Subcutaneous adipose tissue (tissue), 4 donors: ENCODE data around the gene PALS2. TPM values are rescaled to one million over a fixed set of nuclear protein-coding genes. Genes with fewer than 3 reads are reported as not detected.

ENCODE experiments used
- small RNA-seq: library from RNA; depleted of rRNA; stranded (forward); fragments of <200 nt; gene quantifications from one replicate; pipeline ENCODE3, GENCODE V24; 2016
- total RNA-seq, 4 donors: library from RNA; depleted of rRNA; stranded (reverse); fragments of >200 nt; gene quantifications; one replicate each; pipeline ENCODE4 v1.1.0, GENCODE V29; 2016
- TF ChIP-seq, protein P1 (sequence below): fragments of 450-650 bp; IDR thresholded peaks from one replicate; pipeline ENCODE4 v1.5.1; 2016; ENCODE audit warnings: low read depth, mild to moderate bottlenecking, control low read depth, antibody characterized with exemption, moderate library complexity

Gene PALS2
- total RNA-seq, 4 donors from 2014 or later: 7.3 to 30.8 (median 17.6) TPM

DNA sequence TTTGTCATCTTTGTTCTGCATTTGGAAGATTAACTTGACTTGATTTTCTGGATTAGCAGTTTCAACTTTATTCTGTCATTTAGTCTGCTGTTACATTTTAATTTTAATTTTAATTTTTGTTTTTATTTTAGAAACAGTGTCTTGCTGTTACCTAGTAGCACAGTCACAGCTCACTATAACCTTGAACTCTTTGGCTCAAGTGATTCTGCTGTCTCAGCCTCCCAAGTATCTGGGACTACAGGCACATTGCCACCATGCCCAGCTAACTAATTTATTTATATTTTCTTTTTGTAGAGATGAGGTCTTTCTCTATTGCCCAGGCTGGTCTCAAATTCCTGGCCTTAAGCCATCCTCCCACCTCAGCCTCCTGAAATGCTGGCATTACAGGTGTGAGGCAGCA is 35.3 kb downstream of the PALS2 start:
- TF ChIP-seq, protein P1, sequence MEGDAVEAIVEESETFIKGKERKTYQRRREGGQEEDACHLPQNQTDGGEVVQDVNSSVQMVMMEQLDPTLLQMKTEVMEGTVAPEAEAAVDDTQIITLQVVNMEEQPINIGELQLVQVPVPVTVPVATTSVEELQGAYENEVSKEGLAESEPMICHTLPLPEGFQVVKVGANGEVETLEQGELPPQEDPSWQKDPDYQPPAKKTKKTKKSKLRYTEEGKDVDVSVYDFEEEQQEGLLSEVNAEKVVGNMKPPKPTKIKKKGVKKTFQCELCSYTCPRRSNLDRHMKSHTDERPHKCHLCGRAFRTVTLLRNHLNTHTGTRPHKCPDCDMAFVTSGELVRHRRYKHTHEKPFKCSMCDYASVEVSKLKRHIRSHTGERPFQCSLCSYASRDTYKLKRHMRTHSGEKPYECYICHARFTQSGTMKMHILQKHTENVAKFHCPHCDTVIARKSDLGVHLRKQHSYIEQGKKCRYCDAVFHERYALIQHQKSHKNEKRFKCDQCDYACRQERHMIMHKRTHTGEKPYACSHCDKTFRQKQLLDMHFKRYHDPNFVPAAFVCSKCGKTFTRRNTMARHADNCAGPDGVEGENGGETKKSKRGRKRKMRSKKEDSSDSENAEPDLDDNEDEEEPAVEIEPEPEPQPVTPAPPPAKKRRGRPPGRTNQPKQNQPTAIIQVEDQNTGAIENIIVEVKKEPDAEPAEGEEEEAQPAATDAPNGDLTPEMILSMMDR: no peak

GRCh38 chr7:24609059-24609458 is 35.8 kb downstream of the PALS2 start:
- TF ChIP-seq, protein P1: no peak

DNA sequence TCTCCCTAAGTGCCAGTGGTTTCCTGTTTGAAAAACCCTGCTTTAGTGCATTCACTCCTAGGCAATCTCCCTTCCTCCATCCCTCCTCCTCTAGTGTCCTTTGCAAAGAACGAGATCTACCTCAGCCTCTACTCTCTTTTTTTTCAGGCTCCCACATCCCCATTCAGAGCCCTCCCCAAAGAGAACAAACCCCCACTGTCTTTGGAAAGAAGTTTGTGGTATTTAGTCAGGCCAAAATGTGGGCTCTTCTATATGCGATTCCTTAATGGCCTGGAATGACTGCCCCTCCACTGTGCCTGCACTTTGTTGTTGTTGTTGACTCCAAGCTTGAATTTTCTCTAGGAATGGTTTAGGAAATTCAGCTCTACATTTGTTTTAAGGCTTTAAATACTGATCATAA is 36.3 kb downstream of the PALS2 start:
- TF ChIP-seq, protein P1: no peak

DNA sequence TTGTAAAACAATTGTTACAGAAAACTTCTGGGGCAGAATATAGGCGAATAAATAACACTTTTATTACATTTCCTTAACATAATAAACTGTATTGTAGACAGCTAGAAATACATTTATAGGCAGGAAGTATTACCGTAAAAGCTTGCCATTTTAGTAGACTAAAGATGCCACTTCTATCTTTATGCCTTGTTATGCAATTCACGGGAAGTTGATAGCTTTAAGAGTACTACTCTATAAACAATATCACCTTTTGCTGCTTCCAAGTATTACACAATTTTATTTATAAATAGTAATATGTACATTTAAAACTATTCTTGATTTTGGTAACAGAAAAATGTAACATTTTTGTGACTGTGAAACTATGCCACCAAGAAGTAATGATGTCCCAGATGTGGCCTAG is 37.9 kb downstream of the PALS2 start:
- TF ChIP-seq, protein P1: no peak

- TF ChIP-seq, protein P1: no peak
Observed at GRCh38 chr7:24617957-24618616, 44.8 kb downstream of the PALS2 start.

- TF ChIP-seq, protein P1: no peak
Observed at GRCh38 chr7:24619978-24620377, 46.7 kb downstream of the PALS2 start.

GRCh38 chr7:24622646-24623182 is 49.5 kb downstream of the PALS2 start:
- TF ChIP-seq, protein P1: no peak

Small RNA genes within 50 kb of the gene (small RNA-seq; reads per million reads assigned to genes)
- gene RNU6-1103P (not detected), gene SUMO2P14 (not detected)

Other genes with a start within 250 kb of the PALS2 start
- 10 to 100 TPM in 3 of 4 donors, 1 to 10 TPM in 1; 9.0 to 44.0 (median 14.3) TPM for gene GSDME, start 184.0 kb downstream of the PALS2 start, total RNA-seq